DMS79 (cell line): Measurements from ENCODE around the gene TMPRSS3.

ENCODE experiments used
- DNase-seq: peaks from one replicate; lab custom pipeline; 2025; lab: John Stamatoyannopoulos, UW

The TMPRSS3 gene

GRCh38 chr21:42407476-42407875 lies 11.6 kb upstream of the TMPRSS3 start:
- DNase-seq = no peak

- no peak for DNase-seq
Measured at GRCh38 chr21:42406866-42407265, 11.0 kb upstream of the TMPRSS3 start.

GRCh38 chr21:42406201-42406621 lies 10.4 kb upstream of the TMPRSS3 start:
- no peak for DNase-seq

- DNase-seq = no peak
Measured at GRCh38 chr21:42405064-42406013, 9.5 kb upstream of the TMPRSS3 start.

GRCh38 chr21:42404539-42404938 lies 8.7 kb upstream of the TMPRSS3 start:
- no peak for DNase-seq

GRCh38 chr21:42403611-42404231 lies 7.9 kb upstream of the TMPRSS3 start, which contains the start of gene UBASH3A:
Gene UBASH3A (plus strand): TSS chr21:42403902. CDS start chr21:42403946, 44 bp downstream.
- DNase-seq = no peak

- DNase-seq = no peak
Measured at GRCh38 chr21:42401820-42402251, 6.0 kb upstream of the TMPRSS3 start.

- no peak for DNase-seq
Measured at GRCh38 chr21:42401154-42401553, 5.3 kb upstream of the TMPRSS3 start.

GRCh38 chr21:42400525-42400924 lies 4.7 kb upstream of the TMPRSS3 start:
- DNase-seq = no peak

GRCh38 chr21:42398436-42399028 lies 2.7 kb upstream of the TMPRSS3 start:
- DNase-seq = no peak

- no peak for DNase-seq
Measured at GRCh38 chr21:42397746-42398394, 2.0 kb upstream of the TMPRSS3 start.

GRCh38 chr21:42396799-42397745 lies 1.2 kb upstream of the TMPRSS3 start:
- no peak for DNase-seq

GRCh38 chr21:42395302-42395701 lies 550 bp downstream of the TMPRSS3 start:
- DNase-seq = no peak

- no peak for DNase-seq
Measured at GRCh38 chr21:42393443-42393950, 2.4 kb downstream of the TMPRSS3 start.

GRCh38 chr21:42392731-42393442 lies 3.0 kb downstream of the TMPRSS3 start:
- no peak for DNase-seq

- no peak for DNase-seq
Measured at GRCh38 chr21:42391297-42391696, 4.6 kb downstream of the TMPRSS3 start.

- DNase-seq = no peak
Measured at GRCh38 chr21:42390696-42391095, 5.2 kb downstream of the TMPRSS3 start.

- DNase-seq = no peak
Measured at GRCh38 chr21:42390193-42390592, 5.7 kb downstream of the TMPRSS3 start.

GRCh38 chr21:42389449-42389835 lies 6.4 kb downstream of the TMPRSS3 start:
- DNase-seq = no peak
